ENCODE data around the gene WASL. TPM values are rescaled to one million over a fixed set of nuclear protein-coding genes. Genes with fewer than 3 reads are reported as not detected.

WASL gene
- polyA plus RNA-seq, 2 of the 4 experiments (the other 2 are of a cell fraction) = 18.5 to 21.0 TPM

- CTCF ChIA-PET = interaction anchor here (1.7 kb wide), 1 partner anchor 10 kb away, joined by 3 read pairs; no protein-coding TSS in a partner anchor
- ATAC-seq (no peak), DNase-seq (ENCODE audit: low read depth in 1 of 2, low spot score in 1 of 2) (no peak), FAIRE-seq (no peak)
- TF ChIP-seq BHLHE40 (IDR thresholded peaks at IDR 0.05; ENCODE audit: low read depth, low read length) = no peak
- TF ChIP-seq, protein P1, sequence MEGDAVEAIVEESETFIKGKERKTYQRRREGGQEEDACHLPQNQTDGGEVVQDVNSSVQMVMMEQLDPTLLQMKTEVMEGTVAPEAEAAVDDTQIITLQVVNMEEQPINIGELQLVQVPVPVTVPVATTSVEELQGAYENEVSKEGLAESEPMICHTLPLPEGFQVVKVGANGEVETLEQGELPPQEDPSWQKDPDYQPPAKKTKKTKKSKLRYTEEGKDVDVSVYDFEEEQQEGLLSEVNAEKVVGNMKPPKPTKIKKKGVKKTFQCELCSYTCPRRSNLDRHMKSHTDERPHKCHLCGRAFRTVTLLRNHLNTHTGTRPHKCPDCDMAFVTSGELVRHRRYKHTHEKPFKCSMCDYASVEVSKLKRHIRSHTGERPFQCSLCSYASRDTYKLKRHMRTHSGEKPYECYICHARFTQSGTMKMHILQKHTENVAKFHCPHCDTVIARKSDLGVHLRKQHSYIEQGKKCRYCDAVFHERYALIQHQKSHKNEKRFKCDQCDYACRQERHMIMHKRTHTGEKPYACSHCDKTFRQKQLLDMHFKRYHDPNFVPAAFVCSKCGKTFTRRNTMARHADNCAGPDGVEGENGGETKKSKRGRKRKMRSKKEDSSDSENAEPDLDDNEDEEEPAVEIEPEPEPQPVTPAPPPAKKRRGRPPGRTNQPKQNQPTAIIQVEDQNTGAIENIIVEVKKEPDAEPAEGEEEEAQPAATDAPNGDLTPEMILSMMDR (IDR thresholded peaks at IDR 0.05) = no peak
- TF ChIP-seq PHF8 (IDR thresholded peaks at IDR 0.05; ENCODE audit: borderline replicate concordance, low read depth) = no peak
- TF ChIP-seq HOXA7 (CRISPR knock-in tag; IDR thresholded peaks at IDR 0.05) = no peak
- TF ChIP-seq, protein P2, sequence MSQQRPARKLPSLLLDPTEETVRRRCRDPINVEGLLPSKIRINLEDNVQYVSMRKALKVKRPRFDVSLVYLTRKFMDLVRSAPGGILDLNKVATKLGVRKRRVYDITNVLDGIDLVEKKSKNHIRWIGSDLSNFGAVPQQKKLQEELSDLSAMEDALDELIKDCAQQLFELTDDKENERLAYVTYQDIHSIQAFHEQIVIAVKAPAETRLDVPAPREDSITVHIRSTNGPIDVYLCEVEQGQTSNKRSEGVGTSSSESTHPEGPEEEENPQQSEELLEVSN (IDR thresholded peaks at IDR 0.05; ENCODE audit: borderline replicate concordance, low read depth) = no peak
- TF ChIP-seq ZSCAN20 (CRISPR knock-in tag; IDR thresholded peaks at IDR 0.05) = no peak
- no peak for TF ChIP-seq JUNB (IDR thresholded peaks at IDR 0.05)
- TF ChIP-seq ESRRA (IDR thresholded peaks at IDR 0.05; ENCODE audit: borderline replicate concordance, low read length) = no peak
- TF ChIP-seq KDM1A (IDR thresholded peaks at IDR 0.05; ENCODE audit: low read depth) = no peak
- no peak for TF ChIP-seq EHF (CRISPR knock-in tag; IDR thresholded peaks at IDR 0.05)
- TF ChIP-seq RFX5 (IDR thresholded peaks at IDR 0.05) = no peak
- no peak for TF ChIP-seq ZFP36 (IDR thresholded peaks at IDR 0.05; ENCODE audit: borderline replicate concordance, partially characterized antibody)
- Histone ChIP-seq H3K27ac (no peak overlapping the region), H3K9me3 (no peaks in the 10 kb centered on the region), H3K4me3 (no peak overlapping the region), H3K4me2 (peak overlapping the region; percentile 26; the same call in 2 of the 3 replicates), H3K4me1 (peaks cover 54% of the 10 kb centered on the region)
- POLR2A ChIA-PET = no interaction called here
- WGBS (ENCODE audit: missing lambda C conversion rate) = 39% methylated on average over 1 of the region's 1 CpG
Observed at GRCh38 chr7:123715799-123716198, 33.0 kb downstream of the WASL start.

- ChIA-PET POLR2A (no interaction called here), CTCF (interaction anchor here (1.6 kb wide), 1 partner anchor 42 kb away, joined by 3 read pairs; no protein-coding TSS in a partner anchor)
- Histone ChIP-seq H3K4me2 (peak overlapping the region; percentile 26; the same call in 2 of the 3 replicates), H3K4me3 (no peak overlapping the region), H3K9me3 (no peaks in the 10 kb centered on the region), H3K4me1 (peaks cover 54% of the 10 kb centered on the region), H3K27ac (no peak overlapping the region)
- FAIRE-seq (no peak), ATAC-seq (peak in 1 of 2 experiments; percentile 54; a peak in 3 of 6 replicates), DNase-seq (ENCODE audit: low read depth in 1 of 2, low spot score in 1 of 2) (no peak)
- 93% methylated on average over 2 of the region's 2 CpGs for WGBS (ENCODE audit: missing lambda C conversion rate)
- no peak for TF ChIP-seq HOXB5 (CRISPR knock-in tag; IDR thresholded peaks at IDR 0.05)
- TF ChIP-seq JUNB (IDR thresholded peaks at IDR 0.05) = no peak
- TF ChIP-seq CBX2 (IDR thresholded peaks at IDR 0.05; ENCODE audit: borderline replicate concordance, low read depth) = no peak
- TF ChIP-seq BCL3 (IDR thresholded peaks at IDR 0.05) = no peak
- no peak for TF ChIP-seq EHF (CRISPR knock-in tag; IDR thresholded peaks at IDR 0.05)
- TF ChIP-seq HMGXB4 (CRISPR knock-in tag; IDR thresholded peaks at IDR 0.05; ENCODE audit: borderline replicate concordance) = no peak
- TF ChIP-seq KDM1A (IDR thresholded peaks at IDR 0.05; ENCODE audit: low read depth) = no peak
- TF ChIP-seq, protein P3, sequence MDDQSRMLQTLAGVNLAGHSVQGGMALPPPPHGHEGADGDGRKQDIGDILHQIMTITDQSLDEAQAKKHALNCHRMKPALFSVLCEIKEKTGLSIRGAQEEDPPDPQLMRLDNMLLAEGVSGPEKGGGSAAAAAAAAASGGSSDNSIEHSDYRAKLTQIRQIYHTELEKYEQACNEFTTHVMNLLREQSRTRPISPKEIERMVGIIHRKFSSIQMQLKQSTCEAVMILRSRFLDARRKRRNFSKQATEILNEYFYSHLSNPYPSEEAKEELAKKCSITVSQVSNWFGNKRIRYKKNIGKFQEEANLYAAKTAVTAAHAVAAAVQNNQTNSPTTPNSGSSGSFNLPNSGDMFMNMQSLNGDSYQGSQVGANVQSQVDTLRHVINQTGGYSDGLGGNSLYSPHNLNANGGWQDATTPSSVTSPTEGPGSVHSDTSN (IDR thresholded peaks at IDR 0.05) = no peak
- no peak for TF ChIP-seq CEBPB (IDR thresholded peaks at IDR 0.05)
- TF ChIP-seq, protein P4, sequence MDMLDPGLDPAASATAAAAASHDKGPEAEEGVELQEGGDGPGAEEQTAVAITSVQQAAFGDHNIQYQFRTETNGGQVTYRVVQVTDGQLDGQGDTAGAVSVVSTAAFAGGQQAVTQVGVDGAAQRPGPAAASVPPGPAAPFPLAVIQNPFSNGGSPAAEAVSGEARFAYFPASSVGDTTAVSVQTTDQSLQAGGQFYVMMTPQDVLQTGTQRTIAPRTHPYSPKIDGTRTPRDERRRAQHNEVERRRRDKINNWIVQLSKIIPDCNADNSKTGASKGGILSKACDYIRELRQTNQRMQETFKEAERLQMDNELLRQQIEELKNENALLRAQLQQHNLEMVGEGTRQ (IDR thresholded peaks at IDR 0.05) = no peak
- no peak for TF ChIP-seq CHD4 (IDR thresholded peaks at IDR 0.05; ENCODE audit: borderline replicate concordance)
- no peak for TF ChIP-seq TFCP2L1 (CRISPR knock-in tag; IDR thresholded peaks at IDR 0.05)
Observed at GRCh38 chr7:123715198-123715597, 33.6 kb downstream of the WASL start.

Measured in A549 (cell line).